GM21737 (cell line): Measurements from ENCODE around the gene MRPL18.
"Not testable (repeated sequence)": the region's sequence is repeated elsewhere in the genome, so short reads cannot be mapped to it uniquely, and the experiment has no call there.

Source experiments
- ATAC-seq: cut with Tn5 transposase; IDR thresholded peaks from one replicate; pipeline ENCODE4 v1.9.1; 2021; ENCODE audit warnings: mild to moderate bottlenecking, moderate library complexity; ENCODE audit not compliant: unreplicated experiment

Gene MRPL18

GRCh38 chr6:159815410-159815809 lies 25.1 kb downstream of the MRPL18 start:
- no peak for ATAC-seq

- not testable (repeated sequence) for ATAC-seq
Measured at GRCh38 chr6:159816775-159817174, 26.5 kb downstream of the MRPL18 start.

- ATAC-seq: no peak
Measured at GRCh38 chr6:159817951-159818739, 27.9 kb downstream of the MRPL18 start.

GRCh38 chr6:159819098-159819497 lies 28.8 kb downstream of the MRPL18 start:
- no peak for ATAC-seq

GRCh38 chr6:159819932-159820640 lies 29.8 kb downstream of the MRPL18 start:
- peak; percentile 58 for ATAC-seq

- no peak for ATAC-seq
Measured at GRCh38 chr6:159821122-159821521, 30.9 kb downstream of the MRPL18 start.

GRCh38 chr6:159821726-159822125 lies 31.5 kb downstream of the MRPL18 start:
- no peak for ATAC-seq

- no peak for ATAC-seq
Measured at GRCh38 chr6:159823953-159824352, 33.7 kb downstream of the MRPL18 start.

GRCh38 chr6:159824690-159825089 lies 34.4 kb downstream of the MRPL18 start:
- ATAC-seq: not testable (repeated sequence)

- ATAC-seq: no peak
Measured at GRCh38 chr6:159826004-159826403, 35.7 kb downstream of the MRPL18 start.

GRCh38 chr6:159826968-159827647 lies 36.8 kb downstream of the MRPL18 start:
- ATAC-seq: no peak

- no peak for ATAC-seq
Measured at GRCh38 chr6:159828074-159828473, 37.8 kb downstream of the MRPL18 start.

GRCh38 chr6:159829526-159829925 lies 39.3 kb downstream of the MRPL18 start:
- ATAC-seq: peak; percentile 65

GRCh38 chr6:159830501-159831372 lies 40.5 kb downstream of the MRPL18 start:
- no peak for ATAC-seq

- no peak for ATAC-seq
Measured at GRCh38 chr6:159831373-159831679, 41.1 kb downstream of the MRPL18 start.

- no peak for ATAC-seq
Measured at GRCh38 chr6:159832946-159833345, 42.7 kb downstream of the MRPL18 start.

GRCh38 chr6:159833556-159833955 lies 43.3 kb downstream of the MRPL18 start:
- no peak for ATAC-seq

GRCh38 chr6:159833997-159834603 lies 43.8 kb downstream of the MRPL18 start:
- ATAC-seq: no peak

GRCh38 chr6:159836718-159837490 lies 46.6 kb downstream of the MRPL18 start:
- ATAC-seq: no peak

GRCh38 chr6:159837511-159837910 lies 47.2 kb downstream of the MRPL18 start:
- ATAC-seq: no peak
